ENCODE results near the gene KCNQ1OT1.

KCNQ1OT1 gene

DNA sequence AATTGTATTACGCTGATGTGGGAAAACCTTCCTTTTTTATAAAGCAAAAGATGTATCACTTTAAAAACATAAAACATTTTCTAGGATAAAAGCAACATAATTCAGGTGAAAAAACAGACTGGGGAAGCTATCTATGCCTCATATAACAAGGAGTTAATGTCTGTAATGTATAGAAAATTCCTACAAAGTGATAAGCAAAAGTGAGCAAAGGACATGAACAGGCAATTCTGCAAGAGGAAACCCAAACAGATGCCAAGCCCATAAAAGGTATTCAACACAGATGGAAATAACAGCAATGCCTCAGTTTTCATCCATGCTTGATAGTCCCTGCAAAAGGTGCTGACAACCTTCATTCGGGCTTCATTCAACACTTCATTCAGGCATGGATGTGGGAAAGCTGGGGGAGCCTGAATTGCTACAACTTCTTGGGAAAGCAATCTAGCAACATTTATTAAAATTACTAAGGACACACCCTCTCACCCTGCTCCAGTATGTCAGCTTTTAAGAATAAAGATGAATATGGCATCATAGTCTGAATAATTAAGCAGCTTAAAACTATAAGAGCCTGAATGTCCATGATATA lies 39.3 kb downstream of the KCNQ1OT1 start:
- Histone ChIP-seq H3K4me1 (ENCODE audit: control insufficient read depth, insufficient read depth, low read length) (no peaks in the 10 kb centered on the region), H3K27ac (ENCODE audit: extremely low read depth, low read depth, low read length) (no peak overlapping the region), H3K36me3 (ENCODE audit: control insufficient read depth in 2 of 2, insufficient read depth in 1 of 2, low read length in 2 of 2) (peaks cover 0 to 30% of the 10 kb centered on the region in 2 experiments; a peak in 1 of 3 replicates), H3K4me3 (ENCODE audit: low read depth, low read length) (no peak overlapping the region), H3K9me3 (ENCODE audit: control insufficient read depth, insufficient read depth, low read depth, low read length) (no peaks in the 10 kb centered on the region)
- CTCF ChIA-PET: no interaction called here
- TF ChIP-seq ZEB2 (tag by site-specific recombination; IDR thresholded peaks at IDR 0.05) (no peak), SETDB1 (IDR thresholded peaks at IDR 0.05; ENCODE audit: insufficient read length, low read length) (peak; percentile 97), TRIM28 (IDR thresholded peaks at IDR 0.05; ENCODE audit: borderline replicate concordance, low read length) (peak; percentile 24; the same call in 1 of the 2 replicates), ZNF140 (tag by site-specific recombination; IDR thresholded peaks at IDR 0.05) (peak; percentile 77), ZNF664 (tag by site-specific recombination; IDR thresholded peaks at IDR 0.05) (no peak)
- POLR2A ChIA-PET: no interaction called here

DNA sequence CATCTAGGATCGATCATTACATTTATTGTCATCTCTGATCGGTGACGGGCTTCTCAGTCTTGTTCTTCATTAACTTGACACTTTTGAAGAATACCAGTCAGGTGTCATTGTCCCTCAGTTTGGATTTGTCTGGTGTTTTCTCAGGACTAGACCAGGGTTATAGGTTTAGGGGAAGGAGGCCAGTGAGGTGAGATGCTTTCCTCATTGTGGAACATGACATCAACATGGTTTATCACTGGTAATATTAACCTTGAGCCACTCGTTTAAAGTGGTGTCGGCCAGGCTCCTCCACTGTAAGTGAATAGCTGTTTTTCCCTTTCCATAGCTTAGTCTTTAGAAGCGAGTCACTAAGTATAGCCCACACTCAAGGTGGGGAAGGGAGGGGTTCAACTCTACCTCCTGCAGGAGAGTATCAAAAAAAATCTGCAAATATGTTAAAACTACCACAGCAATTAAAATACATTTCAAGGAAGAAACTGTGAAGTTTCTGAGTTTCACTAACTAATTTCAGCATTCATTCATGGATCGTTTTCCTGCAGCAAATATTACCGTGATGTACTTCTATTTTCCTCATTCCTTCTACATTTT lies 42.0 kb downstream of the KCNQ1OT1 start:
- H3K4me3 ChIP-seq (ENCODE audit: low read depth, low read length): no peak overlapping the region
- peaks cover 0 to 5% of the 10 kb centered on the region in 2 experiments; a peak in 1 of 3 replicates for H3K36me3 ChIP-seq (ENCODE audit: control insufficient read depth in 2 of 2, insufficient read depth in 1 of 2, low read length in 2 of 2)
- CTCF ChIA-PET: interaction anchor here (0.7 to 0.9 kb wide), 2 partner anchors 18 to 125 kb away, joined by 3 to 5 read pairs; no protein-coding TSS in a partner anchor
- TF ChIP-seq ZNF76 (tag by site-specific recombination; IDR thresholded peaks at IDR 0.05; ENCODE audit: borderline replicate concordance, low read depth): no peak
- TF ChIP-seq, protein P1, sequence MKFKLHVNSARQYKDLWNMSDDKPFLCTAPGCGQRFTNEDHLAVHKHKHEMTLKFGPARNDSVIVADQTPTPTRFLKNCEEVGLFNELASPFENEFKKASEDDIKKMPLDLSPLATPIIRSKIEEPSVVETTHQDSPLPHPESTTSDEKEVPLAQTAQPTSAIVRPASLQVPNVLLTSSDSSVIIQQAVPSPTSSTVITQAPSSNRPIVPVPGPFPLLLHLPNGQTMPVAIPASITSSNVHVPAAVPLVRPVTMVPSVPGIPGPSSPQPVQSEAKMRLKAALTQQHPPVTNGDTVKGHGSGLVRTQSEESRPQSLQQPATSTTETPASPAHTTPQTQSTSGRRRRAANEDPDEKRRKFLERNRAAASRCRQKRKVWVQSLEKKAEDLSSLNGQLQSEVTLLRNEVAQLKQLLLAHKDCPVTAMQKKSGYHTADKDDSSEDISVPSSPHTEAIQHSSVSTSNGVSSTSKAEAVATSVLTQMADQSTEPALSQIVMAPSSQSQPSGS (tag by site-specific recombination; IDR thresholded peaks at IDR 0.05; ENCODE audit: low read depth): no peak
- no peak for TF ChIP-seq SCRT2 (tag by site-specific recombination; IDR thresholded peaks at IDR 0.05)
- no peak for TF ChIP-seq KLF16 (tag by site-specific recombination; IDR thresholded peaks at IDR 0.05)
- no peak for TF ChIP-seq ZBTB8A (tag by site-specific recombination; IDR thresholded peaks at IDR 0.05)
- TF ChIP-seq, protein P2, sequence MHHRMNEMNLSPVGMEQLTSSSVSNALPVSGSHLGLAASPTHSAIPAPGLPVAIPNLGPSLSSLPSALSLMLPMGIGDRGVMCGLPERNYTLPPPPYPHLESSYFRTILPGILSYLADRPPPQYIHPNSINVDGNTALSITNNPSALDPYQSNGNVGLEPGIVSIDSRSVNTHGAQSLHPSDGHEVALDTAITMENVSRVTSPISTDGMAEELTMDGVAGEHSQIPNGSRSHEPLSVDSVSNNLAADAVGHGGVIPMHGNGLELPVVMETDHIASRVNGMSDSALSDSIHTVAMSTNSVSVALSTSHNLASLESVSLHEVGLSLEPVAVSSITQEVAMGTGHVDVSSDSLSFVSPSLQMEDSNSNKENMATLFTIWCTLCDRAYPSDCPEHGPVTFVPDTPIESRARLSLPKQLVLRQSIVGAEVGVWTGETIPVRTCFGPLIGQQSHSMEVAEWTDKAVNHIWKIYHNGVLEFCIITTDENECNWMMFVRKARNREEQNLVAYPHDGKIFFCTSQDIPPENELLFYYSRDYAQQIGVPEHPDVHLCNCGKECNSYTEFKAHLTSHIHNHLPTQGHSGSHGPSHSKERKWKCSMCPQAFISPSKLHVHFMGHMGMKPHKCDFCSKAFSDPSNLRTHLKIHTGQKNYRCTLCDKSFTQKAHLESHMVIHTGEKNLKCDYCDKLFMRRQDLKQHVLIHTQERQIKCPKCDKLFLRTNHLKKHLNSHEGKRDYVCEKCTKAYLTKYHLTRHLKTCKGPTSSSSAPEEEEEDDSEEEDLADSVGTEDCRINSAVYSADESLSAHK (tag by site-specific recombination; IDR thresholded peaks at IDR 0.05): no peak
- TF ChIP-seq ZNF19 (tag by site-specific recombination; IDR thresholded peaks at IDR 0.05; ENCODE audit: low read depth): no peak
- TF ChIP-seq ZNF776 (tag by site-specific recombination; IDR thresholded peaks at IDR 0.05; ENCODE audit: borderline replicate concordance): no peak
- no peak for TF ChIP-seq ZNF423 (tag by site-specific recombination; IDR thresholded peaks at IDR 0.05)
- TF ChIP-seq ZBTB7A (tag by site-specific recombination; IDR thresholded peaks at IDR 0.05; ENCODE audit: low read depth): no peak
- TF ChIP-seq, protein P3, sequence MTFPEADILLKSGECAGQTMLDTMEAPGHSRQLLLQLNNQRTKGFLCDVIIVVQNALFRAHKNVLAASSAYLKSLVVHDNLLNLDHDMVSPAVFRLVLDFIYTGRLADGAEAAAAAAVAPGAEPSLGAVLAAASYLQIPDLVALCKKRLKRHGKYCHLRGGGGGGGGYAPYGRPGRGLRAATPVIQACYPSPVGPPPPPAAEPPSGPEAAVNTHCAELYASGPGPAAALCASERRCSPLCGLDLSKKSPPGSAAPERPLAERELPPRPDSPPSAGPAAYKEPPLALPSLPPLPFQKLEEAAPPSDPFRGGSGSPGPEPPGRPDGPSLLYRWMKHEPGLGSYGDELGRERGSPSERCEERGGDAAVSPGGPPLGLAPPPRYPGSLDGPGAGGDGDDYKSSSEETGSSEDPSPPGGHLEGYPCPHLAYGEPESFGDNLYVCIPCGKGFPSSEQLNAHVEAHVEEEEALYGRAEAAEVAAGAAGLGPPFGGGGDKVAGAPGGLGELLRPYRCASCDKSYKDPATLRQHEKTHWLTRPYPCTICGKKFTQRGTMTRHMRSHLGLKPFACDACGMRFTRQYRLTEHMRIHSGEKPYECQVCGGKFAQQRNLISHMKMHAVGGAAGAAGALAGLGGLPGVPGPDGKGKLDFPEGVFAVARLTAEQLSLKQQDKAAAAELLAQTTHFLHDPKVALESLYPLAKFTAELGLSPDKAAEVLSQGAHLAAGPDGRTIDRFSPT (tag by site-specific recombination; IDR thresholded peaks at IDR 0.05): no peak
- H3K9me3 ChIP-seq (ENCODE audit: control insufficient read depth, insufficient read depth, low read depth, low read length): no peaks in the 10 kb centered on the region
- POLR2A ChIA-PET: no interaction called here
- no peaks in the 10 kb centered on the region for H3K4me1 ChIP-seq (ENCODE audit: control insufficient read depth, insufficient read depth, low read length)
- H3K27ac ChIP-seq (ENCODE audit: extremely low read depth, low read depth, low read length): no peak overlapping the region

Measured in HEK293 (cell line).